GM23338 (cell line): ENCODE results near the gene FKBP9. TPM values are rescaled to one million over a fixed set of nuclear protein-coding genes. Genes with fewer than 3 reads are reported as not detected.
"Not testable (repeated sequence)": the region's sequence is repeated elsewhere in the genome, so short reads cannot be mapped to it uniquely, and the experiment has no call there.

Source experiments
- ATAC-seq: fragments of 200-7000 bp; cut with Tn5 transposase; 3 replicates; pipeline ENCODE4 v1.9.1; 2020
- DNase-seq: peaks from one replicate; pipeline ENCODE4 v3.0.0-alpha.2; 2015; ENCODE audit warnings: low spot score
- H2AFZ ChIP-seq: fragments of 200-600 bp; sonication (generic); 2 replicates; pipeline ENCODE4 v1.8.0; 2016; ENCODE audit warnings: antibody characterized with exemption, mild to moderate bottlenecking, moderate library complexity
- H3F3A ChIP-seq: fragments of 200-600 bp; sonication (generic); replicated peaks from 2 replicates; pipeline ENCODE4 v1.8.0; 2017; ENCODE audit warnings: antibody characterized with exemption, mixed run types, low read depth
- H3K27ac ChIP-seq: fragments of 200-600 bp; sonication (generic); 2 replicates; pipeline ENCODE4 v1.6.1; 2016; ENCODE audit warnings: low read depth
- H3K27me3 ChIP-seq: fragments of 200-600 bp; sonication (generic); 2 replicates; pipeline ENCODE4 v1.8.0; 2016; ENCODE audit warnings: mild to moderate bottlenecking, mixed run types, moderate library complexity; ENCODE audit not compliant: insufficient read depth
- H3K36me3 ChIP-seq: fragments of 200-600 bp; sonication (generic); 2 replicates; pipeline ENCODE4 v1.8.0; 2016; ENCODE audit warnings: mild to moderate bottlenecking; ENCODE audit not compliant: insufficient read depth
- H3K4me1 ChIP-seq: fragments of 200-600 bp; sonication (generic); 2 replicates; pipeline ENCODE4 v1.8.0; 2016; ENCODE audit warnings: mild to moderate bottlenecking, moderate library complexity; ENCODE audit not compliant: insufficient read depth
- H3K4me2 ChIP-seq: fragments of 200-600 bp; sonication (generic); 2 replicates; pipeline ENCODE4 v1.7.1; 2017; ENCODE audit warnings: mixed run types
- H3K4me3 ChIP-seq: fragments of 200-600 bp; sonication (generic); 2 replicates; pipeline ENCODE4 v1.6.1; 2016; ENCODE audit warnings: mixed run types
- H3K79me2 ChIP-seq: fragments of 200-600 bp; sonication (generic); replicated peaks from 2 replicates; pipeline ENCODE4 v1.8.0; 2017; ENCODE audit warnings: mild to moderate bottlenecking; ENCODE audit not compliant: insufficient read depth
- H3K9me2 ChIP-seq: fragments of 200-600 bp; sonication (generic); 2 replicates; pipeline ENCODE4 v1.8.0; 2017; ENCODE audit not compliant: insufficient read depth
- H4K20me1 ChIP-seq: fragments of 200-600 bp; sonication (generic); replicated peaks from 2 replicates; pipeline ENCODE4 v1.8.0; 2017; ENCODE audit warnings: mild to moderate bottlenecking; ENCODE audit not compliant: insufficient read depth
- H3K27ac Mint-ChIP-seq: 2 replicates; pipeline ENCODE4 v1.8.0; 2020; ENCODE audit warnings: inconsistent platforms, mild to moderate bottlenecking, moderate library complexity, mixed read lengths
- H3K27me3 Mint-ChIP-seq: 3 replicates; pipeline ENCODE4 v1.8.0; 2022; ENCODE audit warnings: low read depth, mild to moderate bottlenecking, moderate library complexity, mixed read lengths, inconsistent platforms; ENCODE audit not compliant: insufficient read depth, poor library complexity
- H3K36me3 Mint-ChIP-seq: 3 replicates; pipeline ENCODE4 v1.8.0; 2021; ENCODE audit warnings: low read depth, mild to moderate bottlenecking, inconsistent platforms, moderate library complexity, mixed read lengths
- H3K4me1 Mint-ChIP-seq: 3 replicates; pipeline ENCODE4 v1.8.0; 2020; ENCODE audit warnings: mild to moderate bottlenecking, inconsistent platforms, mixed read lengths
- H3K4me3 Mint-ChIP-seq: 3 replicates; pipeline ENCODE4 v1.8.0; 2021; ENCODE audit warnings: moderate library complexity, mild to moderate bottlenecking, inconsistent platforms, mixed read lengths
- H3K9me3 Mint-ChIP-seq: 3 replicates; pipeline ENCODE4 v1.8.0; 2020; ENCODE audit warnings: moderate library complexity, mild to moderate bottlenecking, inconsistent platforms, mixed read lengths
- polyA plus RNA-seq: library from polyadenylated mRNA; unstranded; fragments of >200 nt; fragmentation: Nextera tagmentation; extraction: Ambion mirVana; gene quantifications from 2 replicates; pipeline ENCODE4 v1.2.1, GENCODE V29; 2016
- total RNA-seq: library from RNA; depleted of rRNA; stranded (reverse); fragments of >200 nt; shearing (Covaris generic); gene quantifications from 2 replicates; pipeline ENCODE4 v1.2.3, GENCODE V29; 2014

FKBP9 gene
- total and polyA plus RNA-seq, 2 experiments from 2014 or later: 5.2 to 15.8 TPM

DNA sequence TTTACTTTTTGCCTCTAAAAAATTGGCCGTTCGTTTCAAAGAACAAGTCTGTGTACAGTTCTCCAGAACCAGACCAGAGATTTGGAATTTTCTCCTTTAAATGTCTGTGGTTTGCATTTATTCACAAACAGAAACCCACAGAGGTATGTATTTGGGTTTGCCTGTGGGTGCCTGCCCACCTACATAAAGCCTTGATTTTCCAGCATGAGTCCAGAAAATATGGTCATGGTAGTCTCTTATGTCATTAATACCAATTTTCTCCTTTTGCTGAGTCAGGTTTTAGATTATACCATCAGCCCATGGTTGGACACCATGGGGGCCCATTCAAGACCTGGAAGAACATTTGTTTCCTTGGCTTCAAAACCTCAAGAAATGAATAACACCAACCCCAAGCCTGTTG lies 22.7 kb downstream of the FKBP9 start:
- not testable (repeated sequence) for H3K27me3 ChIP-seq, H3K27me3 Mint-ChIP-seq, H4K20me1 ChIP-seq, H3K36me3 ChIP-seq, H3K4me3 Mint-ChIP-seq, ATAC-seq, H3K36me3 Mint-ChIP-seq, H3K27ac Mint-ChIP-seq, H3K9me2 ChIP-seq, H3F3A ChIP-seq, H3K4me1 Mint-ChIP-seq, H3K4me3 ChIP-seq, H2AFZ ChIP-seq, H3K4me2 ChIP-seq, H3K9me3 Mint-ChIP-seq, DNase-seq, H3K27ac ChIP-seq, H3K79me2 ChIP-seq, H3K4me1 ChIP-seq

DNA sequence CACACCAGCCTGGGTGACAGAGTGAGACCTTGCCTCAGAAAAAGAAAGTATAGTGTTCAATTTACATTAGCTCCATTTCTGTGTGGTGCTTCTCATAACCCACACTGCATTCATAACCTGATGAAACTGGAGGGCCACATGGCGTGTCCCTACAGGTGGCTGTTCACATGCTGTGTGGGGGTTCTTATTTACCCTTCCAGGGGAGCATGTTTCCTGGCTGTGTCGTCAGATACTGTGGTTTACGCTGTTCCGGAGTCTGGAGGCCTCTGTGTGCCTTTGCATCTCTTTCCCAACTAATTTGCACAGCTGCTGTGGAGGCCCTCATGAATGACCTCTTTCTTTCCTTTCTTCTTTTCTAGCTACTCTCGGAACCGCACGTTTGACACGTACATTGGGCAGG lies 30.9 kb downstream of the FKBP9 start:
- DNase-seq, H3K4me1 ChIP-seq, H4K20me1 ChIP-seq, H3K4me2 ChIP-seq, H3K4me1 Mint-ChIP-seq, H3K27me3 Mint-ChIP-seq, H3K27ac Mint-ChIP-seq, H3K9me2 ChIP-seq, H3F3A ChIP-seq, H3K9me3 Mint-ChIP-seq, H3K36me3 ChIP-seq, H3K79me2 ChIP-seq, H3K27ac ChIP-seq, H2AFZ ChIP-seq, H3K4me3 ChIP-seq, ATAC-seq, H3K27me3 ChIP-seq, H3K36me3 Mint-ChIP-seq, H3K4me3 Mint-ChIP-seq: not testable (repeated sequence)

DNA sequence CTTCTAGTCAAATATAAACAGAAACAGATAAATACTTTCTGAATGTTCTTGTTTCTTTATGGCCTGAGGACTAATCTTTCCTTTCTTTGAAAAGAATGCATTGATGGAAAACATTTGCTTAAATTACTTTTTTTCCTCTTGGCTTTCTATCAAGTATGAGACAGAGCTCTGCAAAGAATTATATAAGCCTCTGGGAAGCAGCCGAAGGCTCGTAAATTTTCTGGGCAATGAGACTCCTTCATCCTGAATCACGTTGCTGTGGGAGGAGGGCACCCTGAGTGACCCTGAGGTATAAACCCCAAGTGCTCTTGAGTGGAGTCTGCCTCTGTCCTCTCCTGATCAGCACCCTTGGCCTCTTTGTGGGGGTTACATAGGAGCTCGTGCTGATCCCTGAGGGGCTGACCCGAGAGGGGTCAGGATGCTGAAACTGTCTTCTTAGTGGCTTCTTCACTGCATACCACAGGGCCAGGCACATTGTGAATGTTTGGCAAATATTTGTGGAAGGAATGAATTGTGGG lies 33.9 kb downstream of the FKBP9 start:
- not testable (repeated sequence) for H3K4me2 ChIP-seq, H3K27me3 Mint-ChIP-seq, H3F3A ChIP-seq, H3K79me2 ChIP-seq, H3K4me1 Mint-ChIP-seq, H3K27ac Mint-ChIP-seq, DNase-seq, H3K36me3 ChIP-seq, H3K27ac ChIP-seq, ATAC-seq, H3K4me3 Mint-ChIP-seq, H2AFZ ChIP-seq, H3K9me2 ChIP-seq, H3K4me1 ChIP-seq, H3K36me3 Mint-ChIP-seq, H4K20me1 ChIP-seq, H3K27me3 ChIP-seq, H3K4me3 ChIP-seq, H3K9me3 Mint-ChIP-seq

DNA sequence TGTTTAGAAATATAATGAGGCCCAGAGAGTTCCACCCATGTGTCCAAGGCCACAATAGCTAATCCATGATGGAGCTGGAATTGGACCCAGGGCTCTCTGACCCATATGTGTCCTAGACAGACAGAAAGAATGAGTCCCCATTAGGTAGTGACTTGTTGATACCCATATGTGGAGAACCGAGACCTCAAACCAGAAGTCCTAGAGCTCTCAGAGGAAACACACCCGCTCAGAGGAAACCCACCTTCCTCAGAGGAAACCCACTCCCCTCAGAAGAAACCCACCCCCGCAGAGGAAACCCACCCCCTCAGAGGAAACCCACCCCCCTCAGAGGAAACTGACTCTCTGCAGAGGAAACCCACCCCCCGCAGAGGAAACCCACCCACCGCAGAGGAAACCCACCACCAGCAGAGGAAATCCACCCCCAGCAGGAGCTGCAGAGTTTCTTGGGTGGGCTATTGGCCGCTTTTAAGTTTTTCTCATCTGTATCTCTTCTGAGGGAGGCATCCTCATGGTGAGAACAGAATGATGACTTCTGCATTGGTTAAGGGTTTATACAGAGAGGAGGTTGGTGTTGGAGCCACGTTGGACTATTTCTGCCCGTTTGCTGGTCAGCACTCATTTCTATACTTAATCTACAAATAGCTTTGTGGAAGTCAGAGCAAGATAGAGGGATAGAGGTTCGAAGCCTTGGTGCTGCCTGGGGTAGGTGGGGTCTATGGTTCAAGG lies 34.9 kb downstream of the FKBP9 start:
- not testable (repeated sequence) for DNase-seq, H3K27me3 ChIP-seq, H3K27ac Mint-ChIP-seq, H3F3A ChIP-seq, H2AFZ ChIP-seq, H3K9me3 Mint-ChIP-seq, H3K4me2 ChIP-seq, H4K20me1 ChIP-seq, H3K36me3 Mint-ChIP-seq, H3K9me2 ChIP-seq, H3K4me3 ChIP-seq, H3K4me1 Mint-ChIP-seq, H3K27ac ChIP-seq, H3K79me2 ChIP-seq, H3K27me3 Mint-ChIP-seq, H3K4me1 ChIP-seq, H3K36me3 ChIP-seq, ATAC-seq, H3K4me3 Mint-ChIP-seq

DNA sequence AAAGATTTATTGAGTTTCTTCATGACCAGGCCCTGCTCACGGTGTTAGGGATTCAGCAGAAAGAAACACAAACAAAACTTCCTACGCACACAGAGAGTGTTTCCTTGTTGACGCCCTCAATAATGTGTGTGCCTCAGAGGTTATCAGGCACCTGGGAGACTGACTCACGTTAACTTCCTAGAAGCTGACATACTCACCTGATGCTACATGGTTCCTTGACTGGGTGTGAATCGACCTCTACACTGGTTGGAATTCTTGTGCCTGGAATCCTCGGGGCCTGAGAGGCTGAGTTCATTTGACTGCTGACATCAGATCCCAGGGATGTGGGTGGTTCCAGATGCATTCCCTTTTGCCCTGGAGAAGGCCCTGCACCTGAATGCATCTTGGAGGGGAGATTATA lies 35.5 kb downstream of the FKBP9 start:
- not testable (repeated sequence) for H3K9me3 Mint-ChIP-seq, H3K4me3 Mint-ChIP-seq, H3K9me2 ChIP-seq, H3K4me1 Mint-ChIP-seq, H3K27me3 Mint-ChIP-seq, H3K4me1 ChIP-seq, H4K20me1 ChIP-seq, H3K36me3 Mint-ChIP-seq, H3K4me3 ChIP-seq, H3K36me3 ChIP-seq, H2AFZ ChIP-seq, H3K27ac Mint-ChIP-seq, H3F3A ChIP-seq, H3K79me2 ChIP-seq, H3K27me3 ChIP-seq, H3K4me2 ChIP-seq, H3K27ac ChIP-seq
- DNase-seq (peak; percentile 13), ATAC-seq (peak; percentile 28; the same call in 1 of the 3 replicates)

DNA sequence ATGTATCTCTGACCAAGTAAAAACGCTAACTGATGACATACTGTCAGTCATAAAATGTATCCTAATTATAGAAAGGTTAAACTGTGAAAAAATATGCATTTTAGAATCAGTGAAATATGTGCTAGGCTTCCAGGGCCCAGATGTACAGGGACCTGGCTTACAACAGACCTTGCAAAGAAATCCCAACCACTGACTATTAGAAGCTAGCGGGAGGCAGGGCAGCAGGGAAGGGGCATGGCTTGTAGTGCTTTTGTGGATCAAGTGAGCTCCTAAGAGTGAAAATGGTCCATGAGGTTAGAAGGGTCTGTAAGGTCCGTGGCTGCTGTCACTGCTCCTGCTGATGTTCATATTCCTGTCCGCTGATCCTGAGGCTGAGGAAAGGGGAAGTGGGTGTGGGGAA lies 40.7 kb downstream of the FKBP9 start:
- not testable (repeated sequence) for DNase-seq, H3K36me3 Mint-ChIP-seq, H3F3A ChIP-seq, H2AFZ ChIP-seq, H3K36me3 ChIP-seq, H3K9me2 ChIP-seq, H4K20me1 ChIP-seq, H3K79me2 ChIP-seq, H3K27me3 ChIP-seq, H3K9me3 Mint-ChIP-seq, H3K27ac ChIP-seq, H3K27me3 Mint-ChIP-seq, H3K27ac Mint-ChIP-seq, H3K4me1 ChIP-seq, H3K4me3 Mint-ChIP-seq
- Histone ChIP-seq H3K4me3 (peak overlapping the region; percentile 30; the same call in 1 of the 2 replicates), H3K4me2 (0 out of 2 replicates have a peak overlapping the region, but pooled peaks have one; percentile 51)
- peaks cover 16% of the 10 kb centered on the region for H3K4me1 Mint-ChIP-seq
- peak; percentile 59 for ATAC-seq
